DOHH2 (cell line): ENCODE measurements around the gene NAT9.

ENCODE experiments used
- H3F3A ChIP-seq: fragments of 200-600 bp; sonication (generic), shearing (Covaris generic); 2 replicates; pipeline ENCODE4 v1.6.0; 2016; ENCODE audit warnings: antibody characterized with exemption, mild to moderate bottlenecking; ENCODE audit not compliant: control insufficient read depth, insufficient read depth
- H3K27ac ChIP-seq: fragments of 200-600 bp; sonication (generic); 2 replicates; pipeline ENCODE4 v1.5.1; 2014; ENCODE audit warnings: low read depth, mild to moderate bottlenecking, low read length, moderate library complexity
- H3K27me3 ChIP-seq: fragments of 200-600 bp; sonication (generic); 2 replicates; pipeline ENCODE4 v1.6.1; 2014; ENCODE audit warnings: mild to moderate bottlenecking, low read length, mixed read lengths; ENCODE audit not compliant: control insufficient read depth
- H3K36me3 ChIP-seq: fragments of 200-600 bp; sonication (generic); 2 replicates; pipeline ENCODE4 v1.6.1; 2014; ENCODE audit warnings: mild to moderate bottlenecking, low read length, moderate library complexity, mixed read lengths; ENCODE audit not compliant: control insufficient read depth
- H3K4me1 ChIP-seq: fragments of 200-600 bp; sonication (generic); 2 replicates; pipeline ENCODE4 v1.6.1; 2014; ENCODE audit warnings: mild to moderate bottlenecking, low read length, mixed read lengths; ENCODE audit not compliant: control insufficient read depth
- H3K4me2 ChIP-seq: fragments of 200-600 bp; sonication (generic); 2 replicates; pipeline ENCODE4 v1.6.0; 2014; ENCODE audit warnings: mild to moderate bottlenecking, low read length, moderate library complexity
- H3K4me3 ChIP-seq: fragments of 200-600 bp; sonication (generic); 2 replicates; pipeline ENCODE4 v1.5.1; 2014; ENCODE audit warnings: mild to moderate bottlenecking, low read length, mixed read lengths
- H3K79me2 ChIP-seq: fragments of 200-600 bp; sonication (generic); 2 replicates; pipeline ENCODE4 v1.6.1; 2014; ENCODE audit warnings: mild to moderate bottlenecking, low read length, mixed read lengths; ENCODE audit not compliant: control insufficient read depth
- H3K9me2 ChIP-seq: fragments of 200-600 bp; sonication (generic); replicated peaks from 2 replicates; pipeline ENCODE4 v1.6.1; 2014; ENCODE audit warnings: mild to moderate bottlenecking, low read length, mixed read lengths; ENCODE audit not compliant: control insufficient read depth
- H3K9me3 ChIP-seq: fragments of 200-600 bp; sonication (generic); 2 replicates; pipeline ENCODE4 v1.6.1; 2014; ENCODE audit warnings: antibody characterized with exemption, low read length, mixed read lengths; ENCODE audit not compliant: control insufficient read depth, insufficient read depth
- H4K20me1 ChIP-seq: fragments of 200-600 bp; sonication (generic); 2 replicates; pipeline ENCODE4 v1.6.0; 2014; ENCODE audit warnings: low read depth, mild to moderate bottlenecking, antibody characterized with exemption, low read length, moderate library complexity; ENCODE audit not compliant: control insufficient read depth, insufficient read depth
- CTCF ChIP-seq: fragments of 200-600 bp; sonication (generic); IDR thresholded peaks from one replicate; pipeline ENCODE4 v1.5.1; 2014; ENCODE audit warnings: antibody characterized with exemption, mild to moderate bottlenecking, low read depth, low read length; ENCODE audit not compliant: poor library complexity, severe bottlenecking
- EZH2phosphoT487 ChIP-seq: fragments of 200-600 bp; sonication (generic); IDR thresholded peaks from 2 replicates; pipeline ENCODE4 v1.6.1; 2017; ENCODE audit warnings: borderline replicate concordance, mild to moderate bottlenecking, antibody characterized with exemption, low read length, moderate library complexity, mixed read lengths

The NAT9 gene

DNA sequence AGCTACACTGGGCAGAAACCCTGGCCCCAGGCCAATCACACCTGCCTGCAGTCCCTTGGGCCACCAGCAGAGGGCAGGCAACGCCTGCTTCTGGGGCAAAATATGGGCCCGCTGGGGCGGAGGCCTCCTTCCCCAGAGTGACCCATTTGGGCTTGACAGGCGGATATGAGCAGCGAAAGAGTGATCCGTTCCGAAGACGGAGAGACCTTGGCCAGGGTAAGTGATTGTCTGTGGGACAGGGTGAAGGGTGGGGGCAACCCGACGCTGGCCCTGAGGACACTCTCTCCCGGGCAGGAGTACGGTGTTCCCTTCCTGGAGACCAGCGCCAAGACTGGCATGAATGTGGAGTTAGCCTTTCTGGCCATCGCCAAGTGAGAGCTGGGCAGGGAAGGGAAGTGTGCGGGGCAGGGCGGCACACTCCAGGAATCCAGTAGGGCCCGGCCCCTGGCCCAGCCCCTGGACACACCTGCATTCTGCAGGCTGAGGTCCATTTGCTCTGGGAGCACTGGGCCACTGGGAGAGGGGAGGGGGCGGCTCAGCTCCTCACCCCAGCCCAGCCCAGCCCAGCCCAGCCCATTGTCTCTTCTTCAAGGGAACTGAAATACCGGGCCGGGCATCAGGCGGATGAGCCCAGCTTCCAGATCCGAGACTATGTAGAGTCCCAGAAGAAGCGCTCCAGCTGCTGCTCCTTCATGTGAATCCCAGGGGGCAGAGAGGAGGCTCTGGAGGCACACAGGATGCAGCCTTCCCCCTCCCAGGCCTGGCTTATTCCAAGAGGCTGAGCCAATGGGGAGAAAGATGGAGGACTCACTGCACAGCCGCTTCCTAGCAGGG is 31.2 kb downstream of the NAT9 start:
- Histone ChIP-seq H3K9me2 (no peaks in the 10 kb centered on the region), H3K36me3 (peaks cover 3% of the 10 kb centered on the region; the same call in 1 of the 2 replicates), H3K9me3 (no peaks in the 10 kb centered on the region), H3K27me3 (no peaks in the 10 kb centered on the region), H3K4me1 (peaks cover 59% of the 10 kb centered on the region), H3K27ac (no peak overlapping the region), H3F3A (peaks cover 11% of the 10 kb centered on the region), H3K79me2 (peaks cover 14% of the 10 kb centered on the region), H4K20me1 (peaks cover 4% of the 10 kb centered on the region), H3K4me2 (0 out of 2 replicates have a peak overlapping the region, but pooled peaks have one; percentile 12), H3K4me3 (no peak overlapping the region)
- TF ChIP-seq EZH2phosphoT487 = no peak
- TF ChIP-seq CTCF = peak; percentile 99

GRCh38 chr17:74744349-74744713 is 31.8 kb downstream of the NAT9 start:
- Histone ChIP-seq H3K4me1 (peaks cover 55% of the 10 kb centered on the region), H3K79me2 (peaks cover 8% of the 10 kb centered on the region), H3F3A (peaks cover 11% of the 10 kb centered on the region), H3K9me3 (no peaks in the 10 kb centered on the region), H3K4me3 (no peak overlapping the region), H3K9me2 (no peaks in the 10 kb centered on the region), H3K36me3 (peaks cover 3% of the 10 kb centered on the region; the same call in 1 of the 2 replicates), H3K4me2 (no peak overlapping the region), H3K27ac (no peak overlapping the region), H3K27me3 (no peaks in the 10 kb centered on the region), H4K20me1 (no peaks in the 10 kb centered on the region)
- TF ChIP-seq EZH2phosphoT487 (no peak), CTCF (no peak)

DNA sequence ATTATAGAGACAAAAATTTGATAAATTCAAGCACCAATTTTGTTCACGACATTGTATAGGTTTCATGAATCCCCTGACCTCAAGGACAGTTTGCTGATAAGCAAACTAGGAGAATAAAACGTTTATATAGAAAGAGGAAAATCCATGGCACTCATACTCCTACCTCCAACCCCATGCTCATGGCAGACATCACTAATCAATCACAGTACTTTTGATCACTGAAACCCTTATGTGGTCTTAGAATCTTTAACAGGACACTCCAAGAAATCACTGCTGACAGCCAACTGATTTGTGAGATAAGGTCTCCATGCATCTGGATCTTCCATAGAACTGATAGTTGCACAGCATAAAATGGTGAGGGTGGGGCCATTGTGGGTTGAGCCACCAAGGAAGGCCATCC is 32.4 kb downstream of the NAT9 start:
- Histone ChIP-seq H3K36me3 (peaks cover 2% of the 10 kb centered on the region; the same call in 1 of the 2 replicates), H3K9me2 (no peaks in the 10 kb centered on the region), H3K27me3 (no peaks in the 10 kb centered on the region), H3K4me1 (peaks cover 60% of the 10 kb centered on the region), H3K4me2 (no peak overlapping the region), H3K79me2 (peaks cover 2% of the 10 kb centered on the region), H3F3A (peaks cover 11% of the 10 kb centered on the region), H3K9me3 (no peaks in the 10 kb centered on the region), H3K4me3 (no peak overlapping the region), H4K20me1 (no peaks in the 10 kb centered on the region), H3K27ac (no peak overlapping the region)
- TF ChIP-seq CTCF = no peak
- TF ChIP-seq EZH2phosphoT487 = no peak
